C4-2B (cell line): Measurements from ENCODE around the gene SERPINH1.

Experiments used
- ZFX ChIP-seq: fragments of 450-650 bp; IDR thresholded peaks from 2 replicates; pipeline ENCODE4 v1.6.1; 2017
- TF ChIP-seq, protein P1 (sequence below): fragments of 450-650 bp; conservative IDR thresholded peaks from 2 replicates; pipeline ENCODE4 v1.5.1; 2017; ENCODE audit warnings: mild to moderate bottlenecking

DNA sequence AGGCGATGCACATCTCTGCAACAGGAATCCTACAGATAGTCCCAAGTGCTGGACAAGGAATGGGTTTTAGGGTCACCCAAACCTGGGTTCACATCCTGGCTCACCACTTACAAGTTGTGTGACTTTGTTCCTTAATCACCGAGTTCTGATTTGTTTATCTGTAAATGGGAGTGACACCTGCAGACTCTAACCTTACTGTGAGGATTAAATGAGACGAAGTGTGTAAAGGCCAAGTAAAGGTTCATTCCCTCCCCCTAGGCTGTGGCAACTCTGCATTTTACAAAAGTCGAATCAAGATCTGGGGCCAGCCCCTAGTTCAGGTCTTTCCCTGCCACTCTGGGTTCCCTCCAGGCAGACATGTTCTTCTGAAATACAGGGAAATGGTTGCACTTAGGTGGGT is 34.9 kb downstream of the SERPINH1 start:
- TF ChIP-seq, protein P1, sequence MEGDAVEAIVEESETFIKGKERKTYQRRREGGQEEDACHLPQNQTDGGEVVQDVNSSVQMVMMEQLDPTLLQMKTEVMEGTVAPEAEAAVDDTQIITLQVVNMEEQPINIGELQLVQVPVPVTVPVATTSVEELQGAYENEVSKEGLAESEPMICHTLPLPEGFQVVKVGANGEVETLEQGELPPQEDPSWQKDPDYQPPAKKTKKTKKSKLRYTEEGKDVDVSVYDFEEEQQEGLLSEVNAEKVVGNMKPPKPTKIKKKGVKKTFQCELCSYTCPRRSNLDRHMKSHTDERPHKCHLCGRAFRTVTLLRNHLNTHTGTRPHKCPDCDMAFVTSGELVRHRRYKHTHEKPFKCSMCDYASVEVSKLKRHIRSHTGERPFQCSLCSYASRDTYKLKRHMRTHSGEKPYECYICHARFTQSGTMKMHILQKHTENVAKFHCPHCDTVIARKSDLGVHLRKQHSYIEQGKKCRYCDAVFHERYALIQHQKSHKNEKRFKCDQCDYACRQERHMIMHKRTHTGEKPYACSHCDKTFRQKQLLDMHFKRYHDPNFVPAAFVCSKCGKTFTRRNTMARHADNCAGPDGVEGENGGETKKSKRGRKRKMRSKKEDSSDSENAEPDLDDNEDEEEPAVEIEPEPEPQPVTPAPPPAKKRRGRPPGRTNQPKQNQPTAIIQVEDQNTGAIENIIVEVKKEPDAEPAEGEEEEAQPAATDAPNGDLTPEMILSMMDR: no peak
- TF ChIP-seq ZFX: no peak
